CMK (cell line): ENCODE measurements around the gene DMTF1.
"Not testable (repeated sequence)": the region's sequence is repeated elsewhere in the genome, so short reads cannot be mapped to it uniquely, and the experiment has no call there.

Experiments used
- DNase-seq: peaks from one replicate; pipeline ENCODE4 v3.0.0-alpha.2; 2010; ENCODE audit warnings: low read depth

Gene DMTF1

DNA sequence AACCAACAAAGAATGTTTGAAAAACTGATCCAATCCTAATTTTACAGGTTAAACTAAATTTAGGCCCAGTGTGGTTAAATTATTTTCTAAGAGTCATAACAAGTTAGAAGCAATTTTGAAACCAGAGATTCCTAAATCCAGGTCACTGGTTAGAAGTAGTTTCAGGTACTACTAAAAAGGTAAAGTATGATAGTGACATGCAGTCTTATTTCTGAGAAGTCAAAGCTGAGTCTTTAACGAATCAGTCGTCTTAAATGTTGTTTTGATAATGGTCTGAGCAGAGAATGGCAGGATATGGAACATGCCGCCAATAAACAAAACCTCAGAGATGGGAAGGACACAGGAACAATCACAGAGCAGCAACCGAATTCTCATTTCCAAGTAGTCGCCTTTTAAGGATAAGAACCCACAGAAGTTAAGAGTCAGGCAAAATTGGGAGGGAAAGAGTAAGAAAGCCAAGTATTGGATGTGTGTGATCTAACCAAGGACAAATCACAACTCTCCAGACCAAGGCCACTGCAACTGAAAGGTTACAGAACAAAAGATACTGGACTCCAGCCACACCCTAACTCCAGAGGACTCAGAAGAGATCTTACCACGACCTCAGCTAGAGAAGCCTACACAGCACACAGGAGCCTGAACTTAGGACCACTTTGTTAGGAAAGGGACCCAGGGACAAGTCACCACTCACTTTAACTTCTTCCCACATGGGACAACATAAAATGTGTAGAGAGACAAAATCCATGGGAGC, 47.6 kb downstream of the DMTF1 start:
- no peak for DNase-seq

GRCh38 chr7:87202208-87202607, 50.0 kb downstream of the DMTF1 start:
- DNase-seq, result no peak

- DNase-seq, result no peak
Measured at GRCh38 chr7:87202705-87203104, 50.5 kb downstream of the DMTF1 start.

- DNase-seq, result not testable (repeated sequence)
Measured at GRCh38 chr7:87203929-87204328, 51.7 kb downstream of the DMTF1 start.

DNA sequence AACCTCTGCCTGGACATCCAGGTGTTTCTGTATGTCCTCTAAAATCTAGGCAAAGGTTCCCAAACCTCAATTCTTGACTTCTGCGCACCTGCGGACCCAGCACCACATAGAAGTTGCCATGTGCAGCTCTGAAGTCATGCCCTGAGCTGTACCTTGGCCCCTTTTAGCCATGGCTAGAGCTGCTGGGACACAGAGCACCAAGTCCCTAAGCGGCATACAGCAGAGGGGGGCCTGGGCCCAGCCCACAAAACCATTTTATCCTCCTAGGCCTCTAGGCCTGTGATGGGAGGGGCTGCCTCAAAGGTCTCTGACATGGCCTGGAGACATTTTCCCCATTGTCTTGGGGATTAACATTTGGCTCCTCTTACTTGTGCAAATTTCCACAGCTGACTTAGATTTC, 52.7 kb downstream of the DMTF1 start:
- DNase-seq, result no peak

- DNase-seq, result not testable (repeated sequence)
Measured at GRCh38 chr7:87205701-87206100, 53.4 kb downstream of the DMTF1 start.

- no peak for DNase-seq
Measured at GRCh38 chr7:87206361-87206760, 54.1 kb downstream of the DMTF1 start.

- DNase-seq, result no peak
Measured at GRCh38 chr7:87209295-87209924, 57.2 kb downstream of the DMTF1 start.

DNA sequence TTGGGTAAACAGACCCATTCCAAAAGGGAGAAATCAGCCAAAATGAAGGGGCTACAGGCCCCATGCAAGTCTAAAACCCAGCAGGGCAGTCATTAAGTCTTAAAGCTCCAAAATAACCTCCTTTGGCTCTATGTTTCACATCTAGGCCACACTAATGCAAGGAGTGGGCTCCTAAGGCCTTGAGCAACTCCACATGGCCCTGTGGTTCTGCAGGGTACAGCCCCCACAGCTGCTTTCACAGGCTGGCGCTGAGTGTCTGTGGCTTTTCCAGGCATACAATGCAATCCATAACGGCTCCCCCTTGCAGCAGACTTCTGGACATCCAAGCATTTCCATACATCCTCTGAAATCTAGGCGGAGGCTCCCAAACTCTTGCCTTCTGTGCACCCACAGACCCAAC, 58.3 kb downstream of the DMTF1 start:
- DNase-seq, result no peak

DNA sequence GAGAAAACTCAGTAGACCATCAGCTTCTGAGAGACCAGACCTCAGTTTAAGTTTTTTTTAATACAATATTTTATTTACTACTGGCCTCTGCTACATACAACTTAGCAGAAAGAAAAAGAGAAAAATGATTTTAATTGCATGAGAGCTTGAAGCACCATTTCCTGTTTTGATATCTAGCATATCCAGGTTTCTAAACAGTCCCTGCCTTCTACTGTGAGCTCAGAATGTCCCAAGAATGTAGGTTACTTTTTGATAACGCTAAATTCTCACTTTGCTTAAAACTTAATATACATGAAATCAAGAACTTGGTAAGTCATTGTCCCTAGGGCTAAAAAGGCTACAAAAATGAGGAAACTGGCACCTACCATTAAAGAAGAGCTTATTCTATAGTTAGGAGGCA, 60.2 kb downstream of the DMTF1 start:
- DNase-seq, result no peak

GRCh38 chr7:87213252-87213651, 61.0 kb downstream of the DMTF1 start:
- DNase-seq, result no peak

DNA sequence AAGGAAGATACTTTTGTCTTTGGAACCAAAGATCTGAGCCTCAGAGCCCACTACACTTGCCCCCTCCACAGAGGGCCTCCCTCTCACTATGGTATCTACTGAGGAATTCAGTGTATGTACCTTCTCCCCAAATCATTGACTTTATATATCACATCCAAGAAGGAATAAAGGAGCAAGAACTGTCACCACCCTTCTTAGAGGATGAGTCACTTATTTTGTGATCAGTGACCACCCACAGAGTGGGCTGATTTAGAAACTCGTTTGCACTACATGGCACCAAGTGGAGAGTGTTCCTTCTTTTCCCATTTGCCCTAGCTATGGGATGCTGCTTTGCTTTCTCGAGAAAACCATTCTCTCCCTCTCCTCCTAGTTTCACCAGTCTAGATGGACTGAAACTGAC, 61.6 kb downstream of the DMTF1 start:
- no peak for DNase-seq

- DNase-seq, result no peak
Measured at GRCh38 chr7:87215046-87215445, 62.8 kb downstream of the DMTF1 start.

DNA sequence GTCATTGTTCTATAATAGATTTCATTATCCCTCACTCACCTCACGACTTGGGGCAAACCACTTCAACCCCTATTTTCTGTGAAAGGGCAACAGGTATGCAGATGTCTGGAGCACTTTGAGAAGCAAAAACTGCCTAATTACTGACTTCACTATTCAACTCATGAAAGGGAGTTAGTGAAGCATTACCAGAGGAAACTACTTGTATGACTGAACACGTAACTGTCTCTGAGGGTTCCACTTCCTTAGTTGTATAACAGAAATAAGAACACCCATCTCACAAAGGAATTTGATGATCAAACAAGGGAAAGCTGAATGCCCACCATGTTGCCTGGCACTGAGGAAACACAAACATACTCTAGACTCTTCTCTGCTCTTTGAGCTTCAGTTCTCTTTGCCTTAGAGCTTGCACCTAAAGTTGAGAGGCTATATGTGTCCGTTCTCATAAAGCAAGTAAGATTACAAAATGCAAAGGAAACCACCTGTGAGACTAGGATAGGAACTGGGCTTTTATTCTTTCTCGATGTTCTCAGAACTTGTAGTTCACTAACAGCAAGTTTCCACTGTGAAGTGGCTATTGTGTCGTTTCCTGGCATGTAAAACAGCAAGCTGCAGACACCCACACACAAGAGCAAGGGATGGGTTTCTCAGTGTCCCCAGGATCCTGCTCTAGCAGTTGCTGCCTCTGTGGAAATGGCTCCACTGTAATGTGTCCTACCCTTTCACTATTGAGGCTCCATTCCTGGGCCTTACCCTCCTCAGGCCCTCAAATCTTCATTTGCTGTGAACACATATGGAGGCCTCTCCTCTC, 64.7 kb downstream of the DMTF1 start:
- no peak for DNase-seq

GRCh38 chr7:87217983-87218653, 65.9 kb downstream of the DMTF1 start:
- DNase-seq, result no peak

- DNase-seq, result no peak
Measured at GRCh38 chr7:87218796-87219544, 66.7 kb downstream of the DMTF1 start.

DNA sequence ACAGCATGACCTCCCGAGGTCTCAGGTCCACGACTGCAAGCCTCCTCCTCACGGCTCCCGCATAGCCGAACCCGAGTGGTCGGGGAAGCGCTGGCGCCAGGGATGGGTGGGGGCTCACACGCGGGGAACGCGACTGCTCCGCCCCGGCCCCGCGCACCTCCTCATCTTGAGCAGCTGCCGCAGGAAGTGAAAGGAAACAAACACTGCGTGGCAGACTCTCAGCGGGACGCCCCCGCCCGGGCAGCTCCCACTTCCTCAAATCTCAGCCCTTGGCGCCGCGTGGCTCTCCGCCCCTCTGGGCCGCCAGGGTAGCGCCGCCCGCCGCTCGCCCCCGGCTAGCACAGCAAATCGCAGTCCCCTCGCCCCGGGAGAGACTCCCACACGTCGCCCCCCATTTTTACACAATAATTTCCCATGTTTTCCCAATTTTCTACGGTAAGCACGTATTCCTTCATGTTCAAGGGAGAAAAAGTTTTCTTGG, 67.3 kb downstream of the DMTF1 start, which contains the start of gene TMEM243:
TMEM243 (minus strand) TSS at position 188 of the 481 bp plus-strand sequence. CDS start 229 bp downstream, outside the sequence.
- no peak for DNase-seq

GRCh38 chr7:87220026-87220733, 67.9 kb downstream of the DMTF1 start:
- DNase-seq, result no peak

GRCh38 chr7:87220734-87221215, 68.5 kb downstream of the DMTF1 start:
- DNase-seq, result no peak

DNA sequence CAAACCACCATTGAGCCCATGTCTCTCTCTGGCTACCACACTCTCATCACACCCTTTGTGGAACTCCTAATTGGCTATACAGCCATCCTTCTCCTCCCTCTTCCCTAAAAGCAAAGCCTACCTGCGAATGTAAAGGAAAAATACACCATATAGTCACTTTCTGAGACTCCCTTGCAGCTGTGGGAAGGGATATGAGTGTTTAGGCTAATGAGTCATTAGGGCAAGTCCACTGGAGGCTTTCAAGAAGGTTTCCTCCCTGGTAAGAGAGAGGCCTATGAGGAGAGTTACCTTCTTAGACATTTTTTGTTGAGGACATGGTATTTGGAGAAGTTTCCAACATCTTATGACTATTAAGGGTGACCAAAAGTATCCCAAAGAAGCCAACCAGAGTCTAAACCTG, 71.4 kb downstream of the DMTF1 start:
- DNase-seq, result no peak

- no peak for DNase-seq
Measured at GRCh38 chr7:87225696-87226095, 73.4 kb downstream of the DMTF1 start.
